ENCODE data around the gene SORT1. TPM values are rescaled to one million over a fixed set of nuclear protein-coding genes. Genes with fewer than 3 reads are reported as not detected.

SORT1 gene
- total RNA-seq, 2 experiments from 2014 or later = 21.8 to 45.5 TPM

DNA sequence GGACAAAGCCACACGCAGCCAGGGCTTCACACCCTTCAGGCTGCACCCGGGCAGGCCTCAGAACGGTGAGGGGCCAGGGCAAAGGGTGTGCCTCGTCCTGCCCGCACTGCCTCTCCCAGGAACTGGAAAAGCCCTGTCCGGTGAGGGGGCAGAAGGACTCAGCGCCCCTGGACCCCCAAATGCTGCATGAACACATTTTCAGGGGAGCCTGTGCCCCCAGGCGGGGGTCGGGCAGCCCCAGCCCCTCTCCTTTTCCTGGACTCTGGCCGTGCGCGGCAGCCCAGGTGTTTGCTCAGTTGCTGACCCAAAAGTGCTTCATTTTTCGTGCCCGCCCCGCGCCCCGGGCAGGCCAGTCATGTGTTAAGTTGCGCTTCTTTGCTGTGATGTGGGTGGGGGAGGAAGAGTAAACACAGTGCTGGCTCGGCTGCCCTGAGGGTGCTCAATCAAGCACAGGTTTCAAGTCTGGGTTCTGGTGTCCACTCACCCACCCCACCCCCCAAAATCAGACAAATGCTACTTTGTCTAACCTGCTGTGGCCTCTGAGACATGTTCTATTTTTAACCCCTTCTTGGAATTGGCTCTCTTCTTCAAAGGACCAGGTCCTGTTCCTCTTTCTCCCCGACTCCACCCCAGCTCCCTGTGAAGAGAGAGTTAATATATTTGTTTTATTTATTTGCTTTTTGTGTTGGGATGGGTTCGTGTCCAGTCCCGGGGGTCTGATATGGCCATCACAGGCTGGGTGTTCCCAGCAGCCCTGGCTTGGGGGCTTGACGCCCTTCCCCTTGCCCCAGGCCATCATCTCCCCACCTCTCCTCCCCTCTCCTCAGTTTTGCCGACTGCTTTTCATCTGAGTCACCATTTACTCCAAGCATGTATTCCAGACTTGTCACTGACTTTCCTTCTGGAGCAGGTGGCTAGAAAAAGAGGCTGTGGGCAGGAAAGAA is 122.9 kb downstream of the SORT1 start:
- Histone ChIP-seq H3K36me3 (ENCODE audit: insufficient read depth, low read length) (peaks cover 17% of the 10 kb centered on the region), H3K4me1 (ENCODE audit: insufficient read depth, low read length, poor library complexity, severe bottlenecking) (peaks cover 4% of the 10 kb centered on the region), H2AFZ (ENCODE audit: low read length) (no peak overlapping the region), H4K20me1 (ENCODE audit: insufficient read depth, low read length) (no peaks in the 10 kb centered on the region), H3K79me2 (ENCODE audit: insufficient read depth, low read depth, low read length) (no peaks in the 10 kb centered on the region), H3K27ac (ENCODE audit: low read depth, low read length, poor library complexity, severe bottlenecking) (no peak overlapping the region), H3K9me3 (ENCODE audit: low read length) (no peaks in the 10 kb centered on the region), H3K9me2 (ENCODE audit: insufficient read depth, low read length) (no peaks in the 10 kb centered on the region), H3K4me2 (ENCODE audit: low read length) (no peak overlapping the region), H3K4me3 (ENCODE audit: low read depth, low read length, poor library complexity, severe bottlenecking) (no peak overlapping the region)
- CTCF ChIA-PET (ENCODE audit: unreplicated experiment) = no interaction called here
- no peak for DNase-seq (ENCODE audit: low spot score)
- intact Hi-C loops (cut with micrococcal nuclease; ENCODE audit: unreplicated experiment) = no loop called here
- no TSS peak for BruUV-seq (replicated peaks)
- TF ChIP-seq CTCF (conservative IDR thresholded peaks at IDR 0.05; ENCODE audit: low read length) (no peak), EZH2phosphoT487 (IDR thresholded peaks at IDR 0.05; ENCODE audit: borderline replicate concordance, low read depth, low read length) (no peak)
- POLR2A ChIA-PET = no interaction called here

GRCh38 chr1:109273570-109274288 is 124.0 kb downstream of the SORT1 start:
- no TSS peak for BruUV-seq (replicated peaks)
- CTCF ChIA-PET (ENCODE audit: unreplicated experiment) = no interaction called here
- intact Hi-C loops (cut with micrococcal nuclease; ENCODE audit: unreplicated experiment) = no loop called here
- TF ChIP-seq CTCF (conservative IDR thresholded peaks at IDR 0.05; ENCODE audit: low read length) (no peak), EZH2phosphoT487 (IDR thresholded peaks at IDR 0.05; ENCODE audit: borderline replicate concordance, low read depth, low read length) (no peak)
- H3K4me1 ChIP-seq (ENCODE audit: insufficient read depth, low read length, poor library complexity, severe bottlenecking) = peaks cover 4% of the 10 kb centered on the region
- H3K4me3 ChIP-seq (ENCODE audit: low read depth, low read length, poor library complexity, severe bottlenecking) = no peak overlapping the region
- H3K4me2 ChIP-seq (ENCODE audit: low read length) = no peak overlapping the region
- no peaks in the 10 kb centered on the region for H3K9me3 ChIP-seq (ENCODE audit: low read length)
- POLR2A ChIA-PET = interaction anchor here (0.6 kb wide), 1 partner anchor 221 kb away, joined by 4 read pairs; no protein-coding TSS in a partner anchor
- H4K20me1 ChIP-seq (ENCODE audit: insufficient read depth, low read length) = no peaks in the 10 kb centered on the region
- no peak for DNase-seq (ENCODE audit: low spot score)
- no peak overlapping the region for H3K27ac ChIP-seq (ENCODE audit: low read depth, low read length, poor library complexity, severe bottlenecking)
- H3K9me2 ChIP-seq (ENCODE audit: insufficient read depth, low read length) = no peaks in the 10 kb centered on the region
- no peak overlapping the region for H2AFZ ChIP-seq (ENCODE audit: low read length)
- peaks cover 10% of the 10 kb centered on the region; the same call in 1 of the 2 replicates for H3K36me3 ChIP-seq (ENCODE audit: insufficient read depth, low read length)
- H3K79me2 ChIP-seq (ENCODE audit: insufficient read depth, low read depth, low read length) = no peaks in the 10 kb centered on the region
